ENCODE results near the gene MEDAG. TPM values are rescaled to one million over a fixed set of nuclear protein-coding genes. Genes with fewer than 3 reads are reported as not detected.

Gene MEDAG
- total RNA-seq, 6 experiments from 2014 or later: 0.24 to 0.44 (median 0.30) TPM; not detected in 3

DNA sequence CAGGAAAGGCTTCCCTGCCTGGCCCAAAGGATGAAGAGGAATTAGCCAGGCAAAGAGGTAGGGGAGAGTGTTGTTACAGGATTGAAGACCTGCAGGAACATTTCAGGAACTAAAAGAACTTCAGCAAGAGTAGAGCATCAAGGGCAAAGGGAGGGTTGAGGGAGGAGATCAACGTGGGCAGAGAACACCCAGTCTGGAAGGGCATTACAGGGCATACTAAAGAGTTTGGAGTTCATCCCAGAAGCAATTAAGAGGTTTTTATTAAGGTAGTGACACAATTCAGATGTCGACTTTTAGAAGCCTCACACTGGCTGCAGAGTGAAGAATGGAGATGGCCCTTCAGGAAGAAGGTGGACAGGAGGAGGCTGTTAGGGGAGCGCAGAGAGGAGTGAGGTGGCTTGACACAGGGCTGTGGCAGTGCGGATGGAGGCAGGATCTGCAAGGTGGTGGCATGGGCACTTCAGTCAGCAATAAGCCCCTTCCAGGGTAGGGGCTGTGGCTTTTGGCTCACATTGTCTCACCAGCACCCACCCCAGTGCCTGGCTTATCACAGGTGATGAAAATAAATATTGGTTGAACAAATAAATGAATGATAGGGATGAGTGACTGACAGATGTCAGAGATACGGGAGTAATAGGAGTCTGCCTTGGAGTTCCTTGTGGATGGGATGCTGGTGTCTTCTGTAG is 51.3 kb downstream of the MEDAG start:
- intact Hi-C loops (cut with DNase I): no loop called here
- Histone ChIP-seq H3K27ac (no peak overlapping the region), H3K4me1 (no peaks in the 10 kb centered on the region), H3K36me3 (no peaks in the 10 kb centered on the region), H3K9me3 (no peaks in the 10 kb centered on the region), H3K4me3 (no peak overlapping the region), H3K27me3 (no peaks in the 10 kb centered on the region)
- 43% methylated on average over 3 of the region's 5 CpGs for WGBS (ENCODE audit: insufficient coverage, low coverage, low lambda C conversion rate, missing lambda C conversion rate)
- ATAC-seq (no peak), DNase-seq (no peak)
- TF ChIP-seq, protein P1, sequence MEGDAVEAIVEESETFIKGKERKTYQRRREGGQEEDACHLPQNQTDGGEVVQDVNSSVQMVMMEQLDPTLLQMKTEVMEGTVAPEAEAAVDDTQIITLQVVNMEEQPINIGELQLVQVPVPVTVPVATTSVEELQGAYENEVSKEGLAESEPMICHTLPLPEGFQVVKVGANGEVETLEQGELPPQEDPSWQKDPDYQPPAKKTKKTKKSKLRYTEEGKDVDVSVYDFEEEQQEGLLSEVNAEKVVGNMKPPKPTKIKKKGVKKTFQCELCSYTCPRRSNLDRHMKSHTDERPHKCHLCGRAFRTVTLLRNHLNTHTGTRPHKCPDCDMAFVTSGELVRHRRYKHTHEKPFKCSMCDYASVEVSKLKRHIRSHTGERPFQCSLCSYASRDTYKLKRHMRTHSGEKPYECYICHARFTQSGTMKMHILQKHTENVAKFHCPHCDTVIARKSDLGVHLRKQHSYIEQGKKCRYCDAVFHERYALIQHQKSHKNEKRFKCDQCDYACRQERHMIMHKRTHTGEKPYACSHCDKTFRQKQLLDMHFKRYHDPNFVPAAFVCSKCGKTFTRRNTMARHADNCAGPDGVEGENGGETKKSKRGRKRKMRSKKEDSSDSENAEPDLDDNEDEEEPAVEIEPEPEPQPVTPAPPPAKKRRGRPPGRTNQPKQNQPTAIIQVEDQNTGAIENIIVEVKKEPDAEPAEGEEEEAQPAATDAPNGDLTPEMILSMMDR (IDR thresholded peaks at IDR 0.05): no peak
- TF ChIP-seq POLR2A (IDR thresholded peaks at IDR 0.05): no peak

DNA sequence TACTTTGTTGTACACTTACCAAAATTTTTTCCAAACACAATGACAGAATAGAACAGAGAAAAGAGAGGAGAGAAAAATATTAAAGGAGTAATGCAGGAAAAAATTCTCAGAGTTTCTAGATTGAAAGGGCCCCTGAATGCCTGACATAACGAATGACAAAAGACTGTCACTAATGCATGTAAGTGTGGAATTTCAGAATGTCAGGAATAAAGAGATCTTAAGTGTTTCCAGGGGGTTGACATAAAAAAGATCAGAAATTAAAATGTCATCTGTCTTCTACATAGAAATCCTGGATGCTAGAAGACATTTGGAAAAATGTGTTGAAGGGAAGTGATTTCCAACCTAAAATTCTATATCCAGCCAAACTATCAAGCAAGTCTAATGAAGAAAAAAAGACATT is 53.6 kb downstream of the MEDAG start:
- Histone ChIP-seq H3K27ac (no peak overlapping the region), H3K36me3 (no peaks in the 10 kb centered on the region), H3K27me3 (no peaks in the 10 kb centered on the region), H3K9me3 (no peaks in the 10 kb centered on the region), H3K4me3 (no peak overlapping the region), H3K4me1 (no peaks in the 10 kb centered on the region)
- ATAC-seq (no peak), DNase-seq (no peak)
- WGBS (ENCODE audit: insufficient coverage, low coverage, low lambda C conversion rate, missing lambda C conversion rate): 32% methylated on average over 1 of the region's 1 CpG
- TF ChIP-seq POLR2A (IDR thresholded peaks at IDR 0.05): no peak
- TF ChIP-seq, protein P1 (IDR thresholded peaks at IDR 0.05): no peak
- intact Hi-C loops (cut with DNase I): no loop called here

DNA sequence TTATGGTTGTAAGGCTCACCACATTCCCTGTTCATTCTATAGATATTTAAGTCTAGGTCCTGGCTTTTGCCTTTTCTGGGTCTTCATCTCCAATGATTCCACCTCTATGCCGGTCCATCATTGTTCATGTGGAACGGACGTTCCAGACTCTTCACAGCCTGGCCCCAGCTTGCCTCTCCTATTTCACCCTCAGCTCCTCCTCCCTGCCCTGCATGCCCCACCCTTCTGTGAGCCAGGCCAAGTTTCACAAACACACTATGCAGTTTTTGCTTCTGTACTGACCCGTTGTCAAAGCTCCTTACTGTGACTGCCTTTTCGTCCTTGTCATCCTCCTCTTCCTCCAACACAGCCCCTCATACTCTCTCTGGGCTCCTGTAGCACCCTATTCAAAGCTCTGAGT is 57.7 kb downstream of the MEDAG start:
- Histone ChIP-seq H3K9me3 (no peaks in the 10 kb centered on the region), H3K36me3 (no peaks in the 10 kb centered on the region), H3K27ac (no peak overlapping the region), H3K4me3 (no peak overlapping the region), H3K27me3 (no peaks in the 10 kb centered on the region), H3K4me1 (no peaks in the 10 kb centered on the region)
- ATAC-seq (peak; percentile 25 to 47 (median 44)), DNase-seq (no peak)
- TF ChIP-seq, protein P1 (IDR thresholded peaks at IDR 0.05): no peak
- no peak for TF ChIP-seq POLR2A (IDR thresholded peaks at IDR 0.05)
- intact Hi-C loops (cut with DNase I): no loop called here
- WGBS (ENCODE audit: insufficient coverage, low coverage, low lambda C conversion rate, missing lambda C conversion rate): 20% methylated on average over 5 of the region's 5 CpGs

DNA sequence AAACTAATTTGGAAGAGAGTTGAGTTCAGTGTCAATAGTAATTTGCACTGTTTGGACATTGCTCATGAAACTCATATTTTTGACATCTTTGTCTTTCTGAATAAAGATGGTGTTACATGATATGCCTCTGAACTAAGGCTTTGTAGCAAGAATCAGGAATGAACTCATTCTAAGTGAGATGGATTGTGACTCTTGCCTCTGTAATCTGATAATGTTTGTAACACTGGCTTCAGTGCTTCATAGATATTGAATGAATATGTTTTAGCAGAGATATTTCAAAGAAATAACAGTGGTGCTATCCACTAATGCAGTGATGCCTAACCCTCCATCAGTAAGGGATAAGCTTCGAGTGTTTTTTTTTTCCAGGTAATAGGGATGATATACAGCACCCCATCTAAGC is 59.3 kb downstream of the MEDAG start:
- H3K9me3 ChIP-seq: no peaks in the 10 kb centered on the region
- ATAC-seq (no peak), DNase-seq (no peak)
- no peaks in the 10 kb centered on the region for H3K27me3 ChIP-seq
- no peaks in the 10 kb centered on the region for H3K36me3 ChIP-seq
- no peak overlapping the region for H3K27ac ChIP-seq
- no peak overlapping the region for H3K4me3 ChIP-seq
- TF ChIP-seq, protein P1 (IDR thresholded peaks at IDR 0.05): no peak
- no peak for TF ChIP-seq POLR2A (IDR thresholded peaks at IDR 0.05)
- intact Hi-C loops (cut with DNase I): no loop called here
- 35% methylated on average over 1 of the region's 1 CpG for WGBS (ENCODE audit: insufficient coverage, low coverage, low lambda C conversion rate, missing lambda C conversion rate)
- H3K4me1 ChIP-seq: no peaks in the 10 kb centered on the region

Measured in right lobe of liver (tissue), 6 donors.